HG03342 (cell line): Measurements from ENCODE around the gene ESR2.
"Not testable (repeated sequence)": the region's sequence is repeated elsewhere in the genome, so short reads cannot be mapped to it uniquely, and the experiment has no call there.

Source experiments
- ATAC-seq: cut with Tn5 transposase; IDR thresholded peaks from one replicate; pipeline ENCODE4 v1.9.1; 2021; ENCODE audit warnings: mild to moderate bottlenecking, moderate library complexity; ENCODE audit not compliant: unreplicated experiment

The ESR2 gene

GRCh38 chr14:64049616-64050381 is 244.4 kb downstream of the ESR2 start:
- ATAC-seq = no peak

- no peak for ATAC-seq
These were observed 249.1 kb downstream of the ESR2 start for GRCh38 chr14:64045091-64045490.

- not testable (repeated sequence) for ATAC-seq
These were observed 250.9 kb downstream of the ESR2 start for GRCh38 chr14:64043296-64043695.

- no peak for ATAC-seq
These were observed 254.1 kb downstream of the ESR2 start for GRCh38 chr14:64040044-64040443.

GRCh38 chr14:64038841-64039542 is 255.2 kb downstream of the ESR2 start:
- no peak for ATAC-seq

- ATAC-seq = not testable (repeated sequence)
These were observed 256.1 kb downstream of the ESR2 start for GRCh38 chr14:64037869-64038745.

GRCh38 chr14:64035143-64035542 is 259.0 kb downstream of the ESR2 start:
- ATAC-seq = no peak
